Astrocyte (in vitro differentiated cells and primary cell): Measurements from ENCODE around the gene GNA14.

Experiments
- CTCF ChIP-seq: IDR thresholded peaks from 2 replicates; pipeline ENCODE4 v1.5.1; 2011; ENCODE audit warnings: low read depth, mild to moderate bottlenecking, inconsistent platforms, low read length, moderate library complexity; ENCODE audit not compliant: insufficient read depth
- EZH2 ChIP-seq: IDR thresholded peaks from 2 replicates; pipeline ENCODE4 v1.6.1; 2012; ENCODE audit warnings: mild to moderate bottlenecking, low read length, inconsistent platforms; ENCODE audit not compliant: insufficient read depth

GRCh38 chr9:77469515-77470231 lies 178.4 kb downstream of the GNA14 start:
- TF ChIP-seq EZH2 (no peak), CTCF (no peak)
